RPMI7951 (cell line): Measurements from ENCODE around the gene MB21D2. TPM values are rescaled to one million over a fixed set of nuclear protein-coding genes. Genes with fewer than 3 reads are reported as not detected.

ENCODE experiments used
- DNase-seq: peaks from one replicate; pipeline ENCODE4 v3.0.0-alpha.2; 2012; ENCODE audit warnings: low read depth
- total RNA-seq: library from RNA; depleted of rRNA; stranded (reverse); fragments of >200 nt; shearing (Covaris generic); gene quantifications from 2 replicates; pipeline ENCODE4 v1.2.3, GENCODE V29; 2014

The MB21D2 gene
- total RNA-seq, 1 experiment from 2014 or later, result 8.8 TPM

DNA sequence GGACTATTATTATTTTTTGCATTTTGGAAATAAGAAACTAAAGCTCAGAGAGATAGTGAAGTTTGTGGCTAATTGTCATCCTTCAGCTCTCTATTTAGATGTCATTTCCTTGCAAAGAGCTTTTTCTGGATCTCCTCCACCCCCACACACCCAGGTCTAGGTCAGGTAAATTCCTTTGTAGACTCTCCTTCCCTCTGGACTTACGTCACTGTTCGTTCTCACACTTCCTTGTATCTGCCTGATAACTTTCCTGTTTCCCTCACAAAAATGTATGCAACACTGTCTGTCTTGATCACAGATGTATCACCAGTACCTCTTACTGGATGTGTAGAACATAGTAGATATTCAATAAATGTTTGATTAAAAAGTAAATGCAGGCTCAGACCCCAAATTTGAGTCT, 6.1 kb upstream of the MB21D2 start:
- no peak for DNase-seq

DNA sequence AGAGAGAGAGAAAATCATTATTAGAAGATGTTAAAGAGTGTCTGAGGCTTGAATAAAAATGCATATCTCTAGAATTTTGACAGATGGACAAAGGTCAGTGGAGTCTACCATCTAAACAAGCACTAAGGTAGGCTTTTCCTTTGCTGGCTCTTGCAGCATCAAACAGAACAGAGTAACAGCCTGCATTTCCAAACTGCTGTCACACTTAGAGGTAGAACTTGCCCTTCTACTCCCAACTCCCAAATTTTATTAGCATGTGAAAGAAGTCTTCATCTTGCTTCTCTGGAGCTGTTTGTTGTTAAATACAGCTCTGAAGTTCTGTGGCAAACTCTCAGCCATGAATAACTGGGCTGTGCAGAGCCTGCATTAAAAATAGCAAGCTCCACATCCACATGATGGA, 4.1 kb upstream of the MB21D2 start:
- DNase-seq, result no peak

- no peak for DNase-seq
These were observed 2.8 kb upstream of the MB21D2 start for GRCh38 chr3:192920411-192920810.

DNA sequence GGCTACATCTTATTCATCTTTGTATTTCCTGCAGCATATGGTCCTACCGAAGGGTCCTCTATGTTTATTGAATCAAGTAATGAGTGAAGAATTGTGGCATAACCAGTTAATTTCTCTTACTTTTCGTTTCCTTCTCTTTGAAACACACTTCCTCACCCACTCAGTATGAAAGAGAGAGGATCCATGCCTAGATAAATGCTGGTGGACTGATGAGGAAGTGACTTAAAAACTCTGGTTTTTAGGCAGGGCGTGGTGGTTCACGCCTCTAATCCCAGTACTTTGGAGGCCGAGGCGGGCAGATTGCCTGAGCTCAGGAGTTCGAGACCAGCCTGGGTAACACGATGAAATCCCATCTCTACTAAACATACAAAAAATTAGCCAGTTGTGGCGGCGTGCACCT, 2.2 kb upstream of the MB21D2 start:
- DNase-seq, result no peak

DNA sequence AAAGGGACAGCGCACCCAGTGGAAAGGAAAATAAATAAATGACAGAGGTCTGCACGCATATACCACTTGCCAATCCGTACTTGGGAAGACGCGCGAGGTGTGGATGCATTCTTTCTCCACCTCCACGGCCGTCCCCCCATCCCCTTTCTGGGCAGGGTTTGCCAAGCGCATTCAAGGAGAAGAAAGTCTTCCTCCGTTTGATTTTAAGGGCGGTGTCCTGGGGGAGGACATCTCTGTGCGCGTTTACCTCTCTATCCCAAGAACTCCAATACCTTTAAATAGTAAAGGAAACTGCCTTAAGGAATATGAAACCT, 576 bp upstream of the MB21D2 start:
- DNase-seq, result no peak

DNA sequence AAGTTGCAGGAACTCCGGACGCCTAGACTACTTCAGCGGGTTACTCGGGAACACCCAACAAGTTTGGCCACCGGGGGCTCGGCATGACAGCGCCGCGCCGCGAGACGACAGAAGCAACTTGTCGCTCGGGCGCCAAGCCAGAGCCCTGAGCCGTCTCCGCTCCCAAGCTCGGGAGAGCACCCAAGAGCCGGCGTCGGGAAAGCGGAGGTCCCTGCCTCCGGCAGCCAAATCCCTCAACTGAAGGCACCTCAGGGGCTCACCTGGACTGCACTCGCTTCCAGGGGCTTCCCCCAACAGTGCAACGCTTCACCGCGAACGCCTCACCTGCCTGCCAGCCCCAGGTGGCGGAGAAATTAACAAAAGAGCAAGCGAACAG, 640 bp downstream of the MB21D2 start:
- peak; percentile 75 for DNase-seq

- DNase-seq, result no peak
These were observed 1.2 kb downstream of the MB21D2 start for GRCh38 chr3:192916371-192917027.

DNA sequence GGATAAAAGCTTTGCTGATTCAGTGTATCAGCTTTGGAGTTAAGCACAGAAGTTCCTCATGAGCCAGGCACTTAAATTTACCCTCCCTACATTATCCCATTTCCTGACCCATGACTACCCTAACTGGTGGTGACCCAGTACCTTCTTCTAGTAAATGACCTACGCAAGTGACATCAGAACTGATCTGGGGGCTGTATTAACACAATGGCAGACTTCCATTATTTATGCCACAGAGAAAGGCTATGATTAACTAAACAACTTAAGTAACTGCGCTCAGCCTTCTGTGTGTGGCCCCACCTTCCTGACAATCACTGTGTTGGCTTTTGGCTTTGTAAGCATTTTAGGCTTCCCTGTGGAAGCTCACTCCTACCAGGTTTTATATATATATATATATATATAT, 1.9 kb downstream of the MB21D2 start:
- DNase-seq, result no peak

DNA sequence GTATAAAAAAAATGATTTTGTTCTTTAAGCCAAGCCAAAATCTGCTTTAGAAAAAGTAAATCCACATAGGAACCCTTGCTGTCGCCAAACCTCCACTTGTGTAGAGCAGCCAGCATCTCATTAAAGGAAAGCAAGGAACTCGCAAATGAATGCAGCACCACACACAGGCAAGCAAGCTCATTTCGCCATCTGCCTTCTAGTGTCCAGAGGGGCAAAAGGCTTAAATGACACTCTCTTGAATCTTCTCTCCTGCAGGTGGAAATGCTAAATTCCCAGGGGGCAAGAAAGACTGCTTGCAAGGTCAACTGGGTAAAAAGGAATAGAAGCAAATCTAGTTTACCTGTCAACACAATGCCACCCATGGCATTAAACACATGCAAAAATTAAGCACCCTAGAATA, 2.4 kb downstream of the MB21D2 start:
- DNase-seq, result peak; percentile 60

DNA sequence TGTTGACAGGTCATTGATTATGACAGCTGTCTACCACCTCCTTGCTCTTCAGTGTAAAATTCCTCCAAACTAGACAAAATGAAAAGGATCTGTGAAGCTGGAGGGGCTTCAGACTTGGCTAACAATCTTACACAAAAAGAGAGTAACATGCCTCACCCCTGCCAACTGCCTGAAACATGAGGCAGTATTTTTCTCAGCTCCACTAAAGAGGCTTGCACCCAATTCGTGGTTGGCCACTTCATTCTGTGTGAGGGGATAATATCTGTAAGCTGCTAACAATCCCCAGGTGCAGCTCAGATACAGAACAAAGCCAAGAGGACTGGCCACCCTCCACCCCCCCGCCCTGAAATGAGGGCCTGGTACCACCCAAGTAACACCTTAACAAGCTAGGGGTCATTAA, 2.8 kb downstream of the MB21D2 start:
- no peak for DNase-seq

DNA sequence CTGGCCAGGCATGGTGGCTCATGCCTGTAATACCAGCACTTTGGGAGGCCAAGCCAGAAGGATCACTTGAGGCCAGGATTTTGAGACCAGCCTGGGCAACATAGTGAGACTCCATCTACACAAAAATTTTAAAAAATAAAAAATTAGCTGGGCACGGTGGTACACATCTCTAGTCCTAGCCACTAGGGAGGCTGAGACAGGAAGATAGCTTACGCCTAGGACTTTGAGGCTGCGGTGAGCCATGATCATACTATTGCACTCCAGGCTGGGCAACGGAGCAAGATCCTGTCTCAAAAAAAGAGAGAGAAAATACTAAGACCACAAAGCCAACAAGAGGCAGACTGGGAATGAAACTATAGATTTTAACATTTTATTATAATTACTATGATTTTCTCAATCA, 4.1 kb downstream of the MB21D2 start:
- no peak for DNase-seq

DNA sequence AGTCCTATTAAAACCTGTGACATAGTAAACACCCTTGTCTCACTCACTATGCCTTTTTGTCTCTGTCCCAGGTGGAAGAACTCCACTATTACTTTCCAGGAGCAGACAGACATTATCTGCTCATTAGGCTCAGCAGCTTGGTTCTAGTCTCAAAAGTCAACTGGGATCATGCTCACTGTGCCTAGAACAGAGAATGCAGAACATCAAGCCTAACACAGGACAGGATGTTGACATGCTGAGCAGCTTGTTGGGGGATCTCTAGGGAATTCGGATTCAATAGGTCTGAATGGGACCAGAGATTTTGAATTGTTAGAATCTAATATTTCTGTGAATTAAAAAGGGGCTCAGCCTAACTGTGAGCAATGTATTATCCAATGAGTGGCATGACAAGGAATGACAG, 6.4 kb downstream of the MB21D2 start:
- no peak for DNase-seq

DNA sequence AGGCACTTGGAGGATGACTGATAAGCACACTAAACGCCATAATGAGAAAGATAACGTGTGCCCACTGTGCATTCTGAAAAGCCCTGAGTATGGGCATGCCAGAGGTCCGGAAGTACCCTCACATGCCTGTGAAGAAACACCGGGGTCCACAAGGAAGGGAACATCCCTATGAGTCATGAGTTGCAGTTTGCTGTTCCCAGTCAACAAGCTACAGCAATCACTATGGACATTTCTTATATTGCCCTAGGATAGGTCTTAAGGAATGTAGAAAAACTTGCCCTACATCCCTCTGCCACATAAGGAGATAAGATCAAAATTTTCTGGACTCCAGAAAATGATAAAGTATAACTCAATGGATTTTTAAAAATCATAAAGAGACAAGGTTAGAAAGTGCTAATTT, 9.9 kb downstream of the MB21D2 start:
- peak; percentile 62 for DNase-seq

DNA sequence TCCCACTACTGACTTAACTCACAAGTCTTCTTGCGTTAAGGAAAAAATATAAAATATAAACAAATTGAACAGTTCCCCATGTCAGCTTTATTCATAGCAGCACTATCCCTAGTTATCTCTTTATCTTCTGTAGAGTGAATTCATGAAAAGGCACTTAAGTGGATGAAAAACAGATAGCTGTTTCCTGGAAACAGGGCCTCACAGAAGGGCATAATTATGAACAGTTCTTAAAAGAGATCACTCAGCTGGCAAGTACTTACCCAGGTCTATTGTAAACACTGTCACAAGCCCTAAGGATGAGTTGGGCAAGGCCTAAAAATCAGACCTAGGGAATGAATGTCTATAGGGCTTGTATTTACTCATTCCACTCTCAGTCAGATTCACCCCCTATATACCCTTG, 10.7 kb downstream of the MB21D2 start:
- DNase-seq, result peak; percentile 15

DNA sequence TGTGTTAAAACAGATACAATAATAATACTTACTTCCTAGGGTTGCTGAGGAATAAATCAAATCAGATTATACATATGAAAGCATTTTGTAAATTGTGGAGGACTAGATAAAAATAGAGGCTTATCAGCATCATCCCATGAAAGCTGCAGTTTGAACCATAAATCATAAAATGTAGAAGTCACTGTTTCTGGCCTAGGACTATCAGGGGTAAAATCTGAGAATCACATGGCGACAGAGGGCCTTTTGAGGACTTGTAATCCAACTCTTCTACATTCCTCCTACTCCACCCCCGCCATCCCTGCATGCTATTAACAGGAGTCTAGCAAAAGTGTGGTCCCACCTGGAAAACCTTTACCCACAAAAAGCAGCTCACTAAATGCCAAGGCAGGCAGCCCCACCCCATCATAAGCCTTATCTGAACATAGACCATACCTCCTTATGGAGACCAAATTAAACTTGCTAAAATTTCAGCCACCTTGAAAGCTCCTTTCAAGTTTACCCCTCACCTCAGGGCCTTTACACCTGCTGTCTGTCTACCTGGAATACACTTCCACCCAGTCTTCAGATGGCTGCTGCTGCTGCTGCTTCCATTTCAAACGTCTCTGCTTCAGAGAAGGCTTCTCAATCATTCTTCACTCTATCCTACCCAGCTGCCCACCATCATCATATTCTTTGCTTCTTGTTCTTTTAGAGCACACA, 11.5 kb downstream of the MB21D2 start:
- no peak for DNase-seq

- peak; percentile 40 for DNase-seq
These were observed 12.9 kb downstream of the MB21D2 start for GRCh38 chr3:192904632-192905289.

GRCh38 chr3:192902549-192902948, 15.1 kb downstream of the MB21D2 start:
- no peak for DNase-seq

DNA sequence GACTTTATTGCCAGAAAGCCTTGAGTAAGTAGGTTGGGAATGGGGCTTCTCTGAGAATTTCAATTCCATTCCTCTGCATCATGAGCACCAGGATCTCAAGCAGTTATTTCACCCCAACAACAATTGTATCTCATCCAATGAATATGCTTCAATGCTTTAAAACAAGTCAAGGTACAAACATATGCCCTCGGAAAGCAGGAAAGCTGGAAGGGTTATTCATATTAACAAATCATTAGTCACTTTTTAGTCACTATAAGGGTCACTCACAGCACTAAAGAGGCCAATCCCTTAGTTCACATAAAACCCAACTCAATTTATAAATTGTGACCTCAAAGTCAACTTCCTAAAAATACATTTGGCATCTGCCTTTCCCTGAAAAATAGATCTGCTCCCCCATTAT, 16.2 kb downstream of the MB21D2 start:
- peak; percentile 82 for DNase-seq

- DNase-seq, result peak; percentile 99
These were observed 18.1 kb downstream of the MB21D2 start for GRCh38 chr3:192899540-192899982.

DNA sequence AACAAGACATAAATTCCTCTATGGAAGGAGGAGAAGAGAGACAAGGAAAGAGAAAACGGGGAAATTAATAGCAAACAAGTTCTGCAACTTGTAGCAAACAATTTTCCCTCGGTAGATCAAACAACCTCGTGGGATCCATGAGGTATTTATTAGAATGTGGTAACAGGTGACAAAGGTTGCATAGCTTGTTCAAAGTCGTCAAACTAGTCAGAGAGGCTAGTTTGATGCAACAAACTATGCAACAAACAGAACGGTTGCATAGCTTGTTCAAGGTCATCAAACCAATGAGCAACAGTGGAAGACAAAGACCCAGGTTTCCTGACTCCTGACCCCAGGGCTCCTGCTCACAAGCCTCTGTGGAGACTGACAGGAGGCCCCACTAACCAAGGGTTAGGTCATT, 20.7 kb downstream of the MB21D2 start:
- DNase-seq, result no peak

- DNase-seq, result no peak
These were observed 21.4 kb downstream of the MB21D2 start for GRCh38 chr3:192896208-192896607.

- DNase-seq, result no peak
These were observed 23.0 kb downstream of the MB21D2 start for GRCh38 chr3:192894676-192895075.

DNA sequence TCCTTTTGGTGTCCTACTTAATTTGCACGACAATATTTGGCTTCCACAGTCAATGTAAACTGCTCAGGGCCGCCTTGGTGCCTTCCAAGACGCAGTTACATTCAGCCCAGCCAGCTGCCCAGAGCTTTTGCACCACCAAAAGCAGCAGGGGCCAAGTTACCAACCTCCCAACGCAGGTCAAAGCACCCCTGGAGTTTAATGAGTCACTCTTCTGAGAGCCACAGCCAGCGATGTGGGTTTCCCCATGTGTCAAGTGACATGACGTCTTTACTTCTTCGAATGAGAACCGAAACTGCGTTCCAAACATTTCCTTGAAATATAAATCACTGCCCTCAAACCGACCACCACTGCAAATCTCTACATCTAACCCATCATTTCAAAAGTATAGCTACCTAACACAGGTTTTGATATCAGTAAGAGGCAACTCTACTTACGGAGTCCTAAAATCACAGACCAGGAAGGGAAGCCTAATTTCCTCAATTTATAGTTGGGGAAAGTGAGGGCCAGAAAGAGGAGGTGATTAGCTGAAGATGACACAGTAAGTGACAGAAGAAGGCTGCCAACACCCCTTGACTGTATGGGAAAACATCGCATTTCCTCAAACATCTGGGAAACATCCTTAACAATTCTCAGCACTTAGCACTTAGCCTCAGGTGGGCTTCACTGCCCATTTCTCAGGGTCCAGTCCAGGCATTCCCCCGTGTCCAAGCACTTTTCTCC, 24.5 kb downstream of the MB21D2 start:
- DNase-seq, result peak; percentile 97
